ENCODE results near the gene VARS1. TPM values are rescaled to one million over a fixed set of nuclear protein-coding genes. Genes with fewer than 3 reads are reported as not detected.
"Not testable (repeated sequence)": the region's sequence is repeated elsewhere in the genome, so short reads cannot be mapped to it uniquely, and the experiment has no call there.

VARS1 gene
- total and polyA plus RNA-seq, 2 experiments from 2014 or later = 71.2 to 137 TPM

GRCh38 chr6:31842053-31842452, 46.5 kb upstream of the VARS1 start:
- ATAC-seq = peak; percentile 4; the same call in 1 of the 3 replicates
- Mint-ChIP-seq H3K27me3 (ENCODE audit: insufficient read depth, low read depth, poor library complexity) (peaks cover 11% of the 10 kb centered on the region), H3K4me3 (no peak overlapping the region)

GRCh38 chr6:31839779-31840126, 44.2 kb upstream of the VARS1 start:
- H3K9me3 Mint-ChIP-seq; H3K4me2 ChIP-seq; H3K4me3 Mint-ChIP-seq; ATAC-seq; H3K27ac Mint-ChIP-seq; H3K9me2 ChIP-seq (ENCODE audit: insufficient read depth); H2AFZ ChIP-seq; DNase-seq (ENCODE audit: low spot score); H3K4me3 ChIP-seq; H3K27me3 ChIP-seq (ENCODE audit: insufficient read depth): not testable (repeated sequence)
- Histone ChIP-seq H4K20me1 (replicated peaks; ENCODE audit: insufficient read depth) (peaks cover 40% of the 10 kb centered on the region), H3K36me3 (ENCODE audit: insufficient read depth) (peaks cover 50% of the 10 kb centered on the region), H3F3A (replicated peaks; ENCODE audit: low read depth) (peaks cover 69% of the 10 kb centered on the region), H3K27ac (ENCODE audit: low read depth) (peak overlapping the region; percentile 80; the same call in 1 of the 2 replicates), H3K79me2 (replicated peaks; ENCODE audit: insufficient read depth) (peaks cover 43% of the 10 kb centered on the region), H3K4me1 (ENCODE audit: insufficient read depth) (peaks cover 21% of the 10 kb centered on the region)
- peaks cover 24% of the 10 kb centered on the region for H3K27me3 Mint-ChIP-seq (ENCODE audit: insufficient read depth, low read depth, poor library complexity)
- peaks cover 69% of the 10 kb centered on the region for H3K36me3 Mint-ChIP-seq (ENCODE audit: low read depth)
- H3K4me1 Mint-ChIP-seq = peaks cover 24% of the 10 kb centered on the region

More at GRCh38 chr6:31842053-31842452, 46.5 kb upstream of the VARS1 start:
- Histone ChIP-seq H3K4me2 (no peak overlapping the region), H3F3A (replicated peaks; ENCODE audit: low read depth) (peaks cover 51% of the 10 kb centered on the region), H3K9me2 (ENCODE audit: insufficient read depth) (no peaks in the 10 kb centered on the region), H3K27me3 (ENCODE audit: insufficient read depth) (no peaks in the 10 kb centered on the region), H3K79me2 (replicated peaks; ENCODE audit: insufficient read depth) (peaks cover 20% of the 10 kb centered on the region), H3K4me1 (ENCODE audit: insufficient read depth) (peaks cover 12% of the 10 kb centered on the region), H3K36me3 (ENCODE audit: insufficient read depth) (peaks cover 37% of the 10 kb centered on the region), H3K4me3 (no peak overlapping the region), H2AFZ (no peak overlapping the region), H4K20me1 (replicated peaks; ENCODE audit: insufficient read depth) (peaks cover 30% of the 10 kb centered on the region), H3K27ac (ENCODE audit: low read depth) (peak overlapping the region; percentile 75)
- TF ChIP-seq ZNF331 (CRISPR knock-in tag; IDR thresholded peaks at IDR 0.05; ENCODE audit: low read depth) = no peak
- no peak for TF ChIP-seq STAT1 (IDR thresholded peaks at IDR 0.05; ENCODE audit: unreplicated experiment)
- TF ChIP-seq EZH2phosphoT487 (IDR thresholded peaks at IDR 0.05; ENCODE audit: unreplicated experiment) = no peak
- no peak for TF ChIP-seq POLR2AphosphoS5 (IDR thresholded peaks at IDR 0.05; ENCODE audit: low read depth)
- no peak for TF ChIP-seq ZNF114 (CRISPR knock-in tag; IDR thresholded peaks at IDR 0.05)
- no peak for TF ChIP-seq REST (IDR thresholded peaks at IDR 0.05; ENCODE audit: unreplicated experiment)
- no peak for TF ChIP-seq NANOG (IDR thresholded peaks at IDR 0.05; ENCODE audit: borderline replicate concordance)
- Mint-ChIP-seq H3K9me3 (no peaks in the 10 kb centered on the region; the same call in 2 of the 3 replicates), H3K36me3 (ENCODE audit: low read depth) (peaks cover 46% of the 10 kb centered on the region), H3K4me1 (peaks cover 13% of the 10 kb centered on the region), H3K27ac (no peak overlapping the region)
- no peak for DNase-seq (ENCODE audit: low spot score)

GRCh38 chr6:31838968-31839367, 43.4 kb upstream of the VARS1 start:
- peaks cover 26% of the 10 kb centered on the region for H3K4me1 Mint-ChIP-seq
- ATAC-seq = no peak
- H3K9me2 ChIP-seq (ENCODE audit: insufficient read depth) = no peaks in the 10 kb centered on the region
- DNase-seq (ENCODE audit: low spot score) = no peak
- H3K27me3 Mint-ChIP-seq (ENCODE audit: insufficient read depth, low read depth, poor library complexity) = peaks cover 26% of the 10 kb centered on the region
- H3K27ac Mint-ChIP-seq = no peak overlapping the region; the same call in 1 of the 2 replicates
- peaks cover 50% of the 10 kb centered on the region for H3K36me3 ChIP-seq (ENCODE audit: insufficient read depth)
- H3F3A ChIP-seq (replicated peaks; ENCODE audit: low read depth) = peaks cover 69% of the 10 kb centered on the region
- peak overlapping the region; percentile 84 for H3K4me3 ChIP-seq
- H3K27me3 ChIP-seq (ENCODE audit: insufficient read depth) = no peaks in the 10 kb centered on the region
- H3K79me2 ChIP-seq (replicated peaks; ENCODE audit: insufficient read depth) = peaks cover 43% of the 10 kb centered on the region
- H3K4me3 Mint-ChIP-seq = peak overlapping the region; percentile 97
- no peak overlapping the region for H2AFZ ChIP-seq
- H4K20me1 ChIP-seq (replicated peaks; ENCODE audit: insufficient read depth) = peaks cover 40% of the 10 kb centered on the region
- peak overlapping the region; percentile 80 for H3K27ac ChIP-seq (ENCODE audit: low read depth)
- peaks cover 70% of the 10 kb centered on the region for H3K36me3 Mint-ChIP-seq (ENCODE audit: low read depth)
- peak overlapping the region; percentile 99; the same call in 1 of the 2 replicates for H3K4me2 ChIP-seq
- peaks cover 7% of the 10 kb centered on the region; the same call in 1 of the 3 replicates for H3K9me3 Mint-ChIP-seq
- peaks cover 21% of the 10 kb centered on the region for H3K4me1 ChIP-seq (ENCODE audit: insufficient read depth)
- TF ChIP-seq CREB1 (CRISPR knock-in tag; IDR thresholded peaks at IDR 0.05; ENCODE audit: low read depth) (no peak), CTCF (conservative IDR thresholded peaks at IDR 0.05; ENCODE audit: low read depth in 2 of 2) (no peak), EZH2phosphoT487 (IDR thresholded peaks at IDR 0.05; ENCODE audit: unreplicated experiment) (no peak), STAT1 (IDR thresholded peaks at IDR 0.05; ENCODE audit: unreplicated experiment) (no peak), EZH2 (IDR thresholded peaks at IDR 0.05; ENCODE audit: low read depth, unreplicated experiment) (no peak)

Measured in GM23338 (cell line).